Fibroblast of lung (primary cell): ENCODE measurements around the gene CT55. TPM values are rescaled to one million over a fixed set of nuclear protein-coding genes. Genes with fewer than 3 reads are reported as not detected.

ENCODE experiments used
- DNase-seq, 2 donors: peaks; one replicate each; pipeline versions ENCODE4 v3.0.0 to v3.0.0-alpha.2; 2010; ENCODE audit warnings: low read depth in 2 of 2
- H2AFZ ChIP-seq: 2 replicates; pipeline ENCODE4 v1.5.1; 2012; ENCODE audit warnings: low read length, control low read depth, inconsistent platforms
- H3K27ac ChIP-seq: 2 replicates; pipeline ENCODE4 v1.5.1; 2011; ENCODE audit warnings: low read length, control low read depth; ENCODE audit not compliant: insufficient read depth
- H3K27me3 ChIP-seq: 2 replicates; pipeline ENCODE4 v1.5.1; 2011; ENCODE audit warnings: mild to moderate bottlenecking, low read length; ENCODE audit not compliant: control insufficient read depth, insufficient read depth
- H3K36me3 ChIP-seq: 2 replicates; pipeline ENCODE4 v1.5.1; 2011; ENCODE audit warnings: low read length; ENCODE audit not compliant: control insufficient read depth, insufficient read depth
- H3K4me1 ChIP-seq: 2 replicates; pipeline ENCODE4 v1.5.1; 2011; ENCODE audit warnings: low read length; ENCODE audit not compliant: control insufficient read depth, insufficient read depth; ENCODE audit errors: extremely low read depth
- H3K4me2 ChIP-seq: 2 replicates; pipeline ENCODE4 v1.5.1; 2011; ENCODE audit warnings: low read length, control low read depth; ENCODE audit not compliant: insufficient read depth; ENCODE audit errors: extremely low read depth
- H3K4me3 ChIP-seq, 4 experiments: fragments of 200-600 bp in 1 of 4; sonication (generic) in 1 of 4; replicated peaks in 1 of 4; 2 replicates each; pipeline ENCODE4 v1.5.1; 2011 to 2016; ENCODE audit warnings: low read length in 4 of 4, low read depth in 3 of 4, mild to moderate bottlenecking in 3 of 4, control low read depth in 2 of 4, inconsistent platforms in 1 of 4, mixed read lengths in 1 of 4; ENCODE audit not compliant: insufficient read depth in 1 of 4; ENCODE audit errors: control extremely low read depth in 1 of 4
- H3K79me2 ChIP-seq: 2 replicates; pipeline ENCODE4 v1.5.1; 2012; ENCODE audit warnings: mild to moderate bottlenecking, low read length, inconsistent platforms; ENCODE audit not compliant: control insufficient read depth, insufficient read depth
- H3K9ac ChIP-seq: 2 replicates; pipeline ENCODE4 v1.5.1; 2011; ENCODE audit warnings: mild to moderate bottlenecking, low read length, control low read depth; ENCODE audit not compliant: insufficient read depth
- H3K9me3 ChIP-seq: 2 replicates; pipeline ENCODE4 v1.5.1; 2012; ENCODE audit warnings: low read depth, low read length; ENCODE audit not compliant: control insufficient read depth, insufficient read depth
- H4K20me1 ChIP-seq: 2 replicates; pipeline ENCODE4 v1.5.1; 2011; ENCODE audit warnings: low read length; ENCODE audit not compliant: control insufficient read depth, insufficient read depth; ENCODE audit errors: extremely low read depth
- EZH2 ChIP-seq: IDR thresholded peaks from 2 replicates; pipeline ENCODE4 v1.5.1; 2012; ENCODE audit warnings: low read length, control low read depth, mild to moderate bottlenecking; ENCODE audit errors: missing control alignments
- polyA plus RNA-seq, 2 donors: library from polyadenylated mRNA; depleted of rRNA in 1 of 2; stranded (reverse) in 1 of 2; unstranded in 1 of 2; fragments of >200 nt; gene quantifications; 2 replicates each; pipeline ENCODE4 v1.2.1, GENCODE V29; 2011 to 2012; ENCODE audit warnings: missing spikeins in 1 of 2
- total RNA-seq: library from RNA; depleted of rRNA; stranded (reverse); fragments of >200 nt; gene quantifications from 2 replicates; pipeline ENCODE4 v1.2.1, GENCODE V29; 2014
- TF ChIP-seq, protein P1 (sequence below), 2 donors: IDR thresholded peaks in 1 of 2; conservative IDR thresholded peaks in 1 of 2; 1 replicate in 1 of 2; 2 replicates in 1 of 2; pipeline ENCODE4 v1.5.1; 2011 to 2012; ENCODE audit warnings: low read length in 2 of 2, control low read depth in 1 of 2, inconsistent platforms in 1 of 2, low read depth in 1 of 2, mild to moderate bottlenecking in 1 of 2

The CT55 gene
- total and polyA plus RNA-seq, 2 donors (not counting 1 experiment from before 2014, with no cell fraction given) = not detected

DNA sequence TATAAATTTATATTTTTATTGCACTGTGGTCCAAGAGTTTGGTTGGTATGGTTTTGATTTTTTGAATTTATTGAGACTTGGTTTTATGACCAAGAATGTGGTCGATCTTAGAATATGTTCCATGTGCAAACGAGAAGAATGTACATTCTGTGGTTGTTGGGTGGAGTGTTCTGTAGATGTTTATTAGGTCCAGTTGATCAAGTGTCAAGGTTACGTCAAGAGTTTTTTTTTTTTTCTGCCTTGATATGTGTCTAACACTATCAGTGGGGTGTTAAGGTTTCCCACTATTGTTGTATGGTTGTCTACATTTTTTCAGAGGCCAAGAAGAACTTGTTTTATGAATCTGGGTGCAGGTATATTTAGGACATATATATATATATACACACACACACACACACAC, 61.6 kb downstream of the CT55 start:
- H3K36me3 ChIP-seq = no peaks in the 10 kb centered on the region
- no peak overlapping the region for H3K27ac ChIP-seq
- H2AFZ ChIP-seq = no peak overlapping the region
- no peaks in the 10 kb centered on the region for H3K4me1 ChIP-seq
- no peaks in the 10 kb centered on the region for H3K9me3 ChIP-seq
- no peak for TF ChIP-seq EZH2
- TF ChIP-seq, protein P1, sequence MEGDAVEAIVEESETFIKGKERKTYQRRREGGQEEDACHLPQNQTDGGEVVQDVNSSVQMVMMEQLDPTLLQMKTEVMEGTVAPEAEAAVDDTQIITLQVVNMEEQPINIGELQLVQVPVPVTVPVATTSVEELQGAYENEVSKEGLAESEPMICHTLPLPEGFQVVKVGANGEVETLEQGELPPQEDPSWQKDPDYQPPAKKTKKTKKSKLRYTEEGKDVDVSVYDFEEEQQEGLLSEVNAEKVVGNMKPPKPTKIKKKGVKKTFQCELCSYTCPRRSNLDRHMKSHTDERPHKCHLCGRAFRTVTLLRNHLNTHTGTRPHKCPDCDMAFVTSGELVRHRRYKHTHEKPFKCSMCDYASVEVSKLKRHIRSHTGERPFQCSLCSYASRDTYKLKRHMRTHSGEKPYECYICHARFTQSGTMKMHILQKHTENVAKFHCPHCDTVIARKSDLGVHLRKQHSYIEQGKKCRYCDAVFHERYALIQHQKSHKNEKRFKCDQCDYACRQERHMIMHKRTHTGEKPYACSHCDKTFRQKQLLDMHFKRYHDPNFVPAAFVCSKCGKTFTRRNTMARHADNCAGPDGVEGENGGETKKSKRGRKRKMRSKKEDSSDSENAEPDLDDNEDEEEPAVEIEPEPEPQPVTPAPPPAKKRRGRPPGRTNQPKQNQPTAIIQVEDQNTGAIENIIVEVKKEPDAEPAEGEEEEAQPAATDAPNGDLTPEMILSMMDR (conservative IDR thresholded peaks at IDR 0.05 in 1 of 2, IDR thresholded peaks at IDR 0.05 in 1 of 2; ENCODE audit: low read depth in 1 of 2, low read length in 2 of 2) = no peak
- H3K79me2 ChIP-seq = no peaks in the 10 kb centered on the region
- DNase-seq = no peak
- no peaks in the 10 kb centered on the region for H3K27me3 ChIP-seq
- no peak overlapping the region for H3K9ac ChIP-seq
- H3K4me3 ChIP-seq = no peak overlapping the region
- no peak overlapping the region for H3K4me2 ChIP-seq
- no peaks in the 10 kb centered on the region for H4K20me1 ChIP-seq

Other genes starting within 250 kb of the CT55 start
- 10.0 and 10.2 TPM in 2 replicates for gene SMIM10, start 180.4 kb downstream of the CT55 start, total RNA-seq
- 11.4 and 12.6 TPM in 2 replicates for gene SMIM10, start 180.4 kb downstream of the CT55 start, polyA plus RNA-seq
- gene RTL8B, start 148.9 kb downstream of the CT55 start, total RNA-seq = 3.9 and 5.8 TPM in 2 replicates
- 16.8 and 17.1 TPM in 2 replicates for gene RTL8B, start 148.9 kb downstream of the CT55 start, polyA plus RNA-seq
- 24.7 and 48.9 TPM in 2 replicates for gene RTL8C, start 139.0 kb downstream of the CT55 start, total RNA-seq
- 148 and 150 TPM in 2 replicates for gene RTL8C, start 139.0 kb downstream of the CT55 start, polyA plus RNA-seq
- 3.1 and 8.3 TPM in 2 replicates for gene RTL8A, start 119.3 kb downstream of the CT55 start, total RNA-seq
- 57.6 and 68.5 TPM in 2 replicates for gene RTL8A, start 119.3 kb downstream of the CT55 start, polyA plus RNA-seq
- gene SMIM10L2B, start 72.7 kb downstream of the CT55 start, total RNA-seq = 1.5 and 2.5 TPM in 2 replicates
- 0.77 and 1.4 TPM in 2 replicates for gene SMIM10L2B, start 72.7 kb downstream of the CT55 start, polyA plus RNA-seq
- gene ETDB, start 50.9 kb downstream of the CT55 start, total RNA-seq = not detected in 2 replicates
- gene ETDB, start 50.9 kb downstream of the CT55 start, polyA plus RNA-seq = not detected in 2 replicates
- gene ETDA, start 80.7 kb upstream of the CT55 start, total RNA-seq = not detected in 2 replicates
- not detected in 2 replicates for gene ETDA, start 80.7 kb upstream of the CT55 start, polyA plus RNA-seq
- gene ETDC, start 138.1 kb upstream of the CT55 start, total RNA-seq = not detected in 2 replicates
- not detected in 2 replicates for gene ETDC, start 138.1 kb upstream of the CT55 start, polyA plus RNA-seq
- 6.4 and 9.9 TPM in 2 replicates for gene ZNF75D, start 172.7 kb upstream of the CT55 start, total RNA-seq
- 4.7 and 6.8 TPM in 2 replicates for gene ZNF75D, start 172.7 kb upstream of the CT55 start, polyA plus RNA-seq
- gene ZNF449, start 173.4 kb upstream of the CT55 start, total RNA-seq = 6.4 and 8.4 TPM in 2 replicates
- 4.3 and 9.7 TPM in 2 replicates for gene ZNF449, start 173.4 kb upstream of the CT55 start, polyA plus RNA-seq